SK-N-MC (cell line): ENCODE measurements around the gene FOXP1.
"Not testable (repeated sequence)": the region's sequence is repeated elsewhere in the genome, so short reads cannot be mapped to it uniquely, and the experiment has no call there.

Experiments
- EZH2 ChIP-seq: fragments of 200-600 bp; sonication (generic); IDR thresholded peaks from one replicate; pipeline ENCODE4 v1.6.1; 2017; ENCODE audit warnings: antibody characterized with exemption
- FOXP2 ChIP-seq: optimal IDR thresholded peaks from 2 replicates; pipeline ENCODE3; 2011; ENCODE audit warnings: mild to moderate bottlenecking, moderate library complexity; ENCODE audit not compliant: insufficient read depth; ENCODE audit errors: extremely low read length, control extremely low read depth
- POLR2AphosphoS5 ChIP-seq: IDR thresholded peaks from 2 replicates; pipeline ENCODE4 v1.6.1; 2012; ENCODE audit warnings: mild to moderate bottlenecking, low read depth, low read length, borderline replicate concordance

DNA sequence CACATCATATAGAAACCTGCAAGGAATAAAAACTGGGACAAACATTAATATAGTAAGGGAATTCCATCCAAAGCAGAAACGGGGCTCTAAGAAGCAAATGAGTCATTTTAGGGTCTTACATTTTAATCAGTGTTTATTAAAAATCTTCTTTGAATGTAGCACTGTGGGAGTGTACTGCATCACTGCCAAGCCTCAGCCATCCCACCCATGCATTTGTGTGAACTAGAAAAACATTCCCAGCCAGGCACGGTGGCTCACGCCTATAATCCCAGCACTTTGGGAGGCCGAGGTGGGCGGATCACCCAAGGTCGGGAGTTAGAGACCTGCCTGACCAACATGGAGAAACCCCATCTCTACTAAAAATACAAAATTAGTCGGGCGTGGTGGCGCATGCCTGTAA is 57.1 kb downstream of the FOXP1 start:
- TF ChIP-seq EZH2, POLR2AphosphoS5, FOXP2: not testable (repeated sequence)
